T47D (cell line): ENCODE measurements around the gene CITED2.

Source experiments
- DNase-seq, 2 experiments: peaks; one replicate each; pipeline versions ENCODE4 v3.0.0 to v3.0.0-alpha.2; 2011 to 2012; ENCODE audit warnings: low read depth in 1 of 2, low spot score in 1 of 2
- JUND ChIP-seq: IDR thresholded peaks from 2 replicates; pipeline ENCODE4 v1.6.1; 2012; ENCODE audit warnings: low read depth
- in situ Hi-C: cut with HindIII; loops from 2 replicates; pipeline ENCODE4 v1.10.0; 2016; ENCODE audit warnings: low sequenced_read_pairs, low pct_unique_long_range_greater_than_20kb

The CITED2 gene

DNA sequence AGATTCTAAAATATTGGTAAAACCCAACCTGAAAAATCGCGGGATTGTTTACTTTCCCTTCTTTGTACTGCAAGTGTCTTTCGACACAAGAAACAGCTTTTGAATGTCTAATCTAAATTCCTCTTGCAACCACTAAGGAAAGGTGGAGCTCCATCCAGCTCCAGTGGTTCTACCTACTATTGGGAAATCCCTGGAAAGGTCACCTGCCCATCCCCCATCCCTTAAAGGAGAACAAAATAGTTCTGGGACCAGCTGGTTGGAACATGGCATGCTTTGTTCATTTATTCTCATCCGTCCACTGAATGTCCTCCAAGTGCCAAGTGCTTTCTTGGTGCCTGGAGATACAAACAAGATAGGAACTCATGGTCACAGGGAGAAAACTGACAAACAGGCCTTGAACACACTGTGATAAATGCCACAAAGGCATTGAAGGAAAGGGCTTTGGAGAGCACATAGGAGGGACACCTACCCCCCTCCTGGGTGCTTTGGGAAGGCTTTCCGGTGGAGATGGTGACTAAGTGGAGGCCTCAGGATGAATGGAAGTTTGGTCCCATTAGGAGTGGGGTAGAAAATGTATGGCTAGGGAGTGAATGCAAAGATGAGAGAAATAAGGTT lies 2.3 kb upstream of the CITED2 start:
- TF ChIP-seq JUND, result peak; percentile 56; the same call in 1 of the 2 replicates
- DNase-seq, result peak; percentile 16 to 97
- in situ Hi-C loops, result no loop called here

DNA sequence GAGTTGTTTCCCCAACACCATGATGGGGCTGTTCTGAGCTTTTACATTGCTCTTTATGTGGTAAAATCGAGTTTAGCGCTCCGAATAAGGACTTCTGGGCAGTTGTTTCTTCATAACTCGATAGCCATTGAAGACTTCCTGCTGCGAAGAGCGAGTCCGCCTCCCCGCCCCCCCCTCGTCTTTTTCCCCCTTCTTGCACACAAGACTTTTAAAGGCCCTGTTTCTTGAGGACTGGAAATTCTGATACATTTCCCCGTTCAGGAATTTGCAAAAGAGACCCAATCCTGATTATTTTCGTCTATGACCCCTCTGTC lies 1.5 kb upstream of the CITED2 start:
- no peak for TF ChIP-seq JUND
- in situ Hi-C loops, result no loop called here
- no peak for DNase-seq

GRCh38 chr6:139375226-139376016 lies 973 bp upstream of the CITED2 start:
- TF ChIP-seq JUND, result peak; percentile 67
- peak; percentile 37 to 99 for DNase-seq
- in situ Hi-C loops, result no loop called here

DNA sequence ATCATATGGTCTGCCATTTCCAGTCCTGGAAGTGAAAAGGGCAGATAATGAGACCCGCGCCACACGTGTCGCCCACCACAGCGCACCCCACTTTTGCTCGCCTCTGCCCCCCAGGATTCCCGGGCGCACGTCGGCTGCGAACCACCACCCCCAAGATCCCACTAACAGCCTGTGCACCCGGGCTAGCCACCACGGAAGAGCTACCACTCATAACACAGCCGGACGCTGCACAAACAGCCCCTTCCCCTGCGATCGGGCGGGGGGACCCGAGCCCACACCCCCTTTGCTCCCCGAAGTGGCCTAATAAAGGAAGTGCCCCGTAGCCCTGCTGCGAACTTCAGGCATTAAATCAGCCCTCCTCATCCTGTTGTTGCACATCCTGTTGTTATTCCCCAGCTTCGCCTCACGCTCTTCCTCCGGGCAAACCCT lies 506 bp downstream of the CITED2 start:
- DNase-seq, result no peak
- in situ Hi-C loops, result no loop called here
- no peak for TF ChIP-seq JUND

GRCh38 chr6:139373154-139373927 lies 1.1 kb downstream of the CITED2 start:
- no peak for TF ChIP-seq JUND

DNA sequence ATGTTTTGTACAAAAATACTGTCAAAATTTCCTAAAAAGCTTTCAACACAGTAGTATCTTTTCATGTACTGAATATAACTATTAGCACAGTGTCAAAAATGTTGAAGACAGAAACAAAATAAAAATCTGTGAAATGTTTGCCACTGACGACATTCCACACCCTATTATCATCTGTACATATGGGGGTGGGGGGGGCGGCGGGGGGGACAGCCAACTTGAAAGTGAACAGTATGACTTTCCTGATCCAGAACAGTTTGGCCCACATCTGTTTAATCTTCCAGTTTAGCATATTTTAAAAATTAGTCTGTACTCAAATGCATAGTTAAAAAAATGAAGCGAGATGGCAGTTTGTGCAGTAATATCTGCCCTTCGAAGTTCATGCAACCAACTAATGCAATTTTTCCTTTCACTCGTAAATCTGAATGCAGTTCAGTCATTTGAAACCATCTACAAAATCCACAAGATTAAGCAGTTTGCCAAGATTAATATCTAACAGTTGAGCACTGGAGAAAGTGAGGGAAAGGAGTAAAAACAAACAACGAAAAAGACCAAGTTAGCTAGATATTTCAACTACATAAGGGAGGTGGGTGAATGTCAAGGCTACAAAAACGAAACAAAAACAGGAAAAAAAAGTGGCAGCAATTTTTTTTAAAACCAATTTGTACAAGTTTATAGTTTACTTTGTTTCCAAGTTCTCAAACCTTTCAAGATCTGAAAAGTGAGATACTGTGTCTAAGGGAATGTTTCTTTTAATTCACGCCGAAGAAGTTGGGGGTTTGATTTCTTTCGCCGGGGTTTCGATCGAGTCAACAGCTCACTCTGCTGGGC lies 1.9 kb downstream of the CITED2 start:
- DNase-seq, result no peak
- in situ Hi-C loops, result no loop called here
- TF ChIP-seq JUND, result no peak; the same call in 1 of the 2 replicates

More at GRCh38 chr6:139373154-139373927, 1.1 kb downstream of the CITED2 start:
- in situ Hi-C loops, result no loop called here
- peak in 1 of 2 experiments; percentile 53 for DNase-seq

DNA sequence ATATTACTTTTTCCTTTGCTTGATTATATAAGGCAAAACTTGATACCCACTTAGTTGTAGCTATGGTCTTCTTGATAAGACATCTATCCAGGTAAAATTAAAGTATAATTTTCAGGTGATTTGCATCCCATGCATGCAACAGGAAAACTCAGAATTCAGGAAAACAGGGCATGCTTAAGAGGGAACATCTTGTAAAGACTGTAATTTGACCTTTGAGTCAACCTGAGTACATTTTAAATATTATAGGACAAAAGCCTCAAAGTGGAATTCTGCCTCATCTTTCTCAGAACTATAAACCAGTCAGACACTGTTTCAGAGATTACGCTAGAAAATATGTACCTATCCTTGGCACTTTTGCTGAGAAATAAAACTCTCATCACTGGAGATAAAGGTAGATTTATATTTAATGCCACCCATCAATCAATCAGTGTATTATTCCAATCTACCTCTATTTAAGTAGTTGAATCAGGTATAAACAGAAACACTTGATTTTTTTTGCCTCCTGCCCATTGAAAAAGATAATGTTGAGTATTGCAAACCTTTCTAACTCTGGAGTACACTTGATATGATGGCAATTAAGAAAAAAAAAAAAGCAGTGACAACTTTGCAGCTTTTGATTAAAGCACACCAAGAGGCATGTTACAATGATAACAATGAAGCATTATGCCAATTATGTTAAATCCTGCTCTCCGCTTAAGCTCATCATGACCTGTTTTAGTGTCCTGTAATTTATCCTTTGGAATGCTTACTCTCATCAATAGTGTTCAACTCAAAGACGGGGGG lies 2.8 kb downstream of the CITED2 start:
- in situ Hi-C loops, result no loop called here
- no peak for DNase-seq
- peak; percentile 26; the same call in 1 of the 2 replicates for TF ChIP-seq JUND

GRCh38 chr6:139370999-139371345 lies 3.5 kb downstream of the CITED2 start:
- TF ChIP-seq JUND, result no peak; the same call in 1 of the 2 replicates
- DNase-seq, result no peak
- in situ Hi-C loops, result no loop called here

DNA sequence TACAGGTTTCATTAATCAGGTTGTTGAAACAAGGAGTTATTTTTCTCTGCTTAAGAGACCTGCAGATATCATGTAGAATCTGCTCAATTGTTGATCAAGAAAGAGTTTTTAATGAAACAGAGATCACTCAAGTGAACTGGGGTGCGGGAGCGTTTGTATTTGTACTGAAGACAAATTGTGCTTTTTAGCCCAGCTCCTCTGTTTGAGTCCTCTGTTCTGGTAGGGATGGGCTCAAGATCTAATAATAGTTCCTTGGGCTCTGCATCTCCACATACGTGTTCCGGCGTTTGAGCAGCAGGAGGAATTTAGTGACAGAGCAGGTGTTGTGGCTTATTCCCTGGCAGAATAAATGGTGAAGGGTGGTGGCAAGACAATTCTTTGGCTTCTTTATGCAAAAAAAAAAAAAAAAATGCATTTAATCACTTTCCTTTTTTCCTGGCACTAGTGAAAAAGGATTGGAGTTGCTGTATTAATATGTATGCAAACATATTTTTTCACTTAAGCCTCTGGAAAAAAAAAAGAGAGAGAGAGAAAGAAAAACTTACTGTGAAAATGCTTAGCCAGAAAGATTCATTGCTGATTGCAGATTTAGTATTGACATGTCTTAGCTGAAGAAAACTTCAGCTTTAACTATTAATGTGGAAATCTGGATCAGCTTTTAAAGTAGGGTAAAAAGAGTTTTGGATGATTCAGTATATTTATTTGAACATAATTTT lies 4.0 kb downstream of the CITED2 start:
- TF ChIP-seq JUND, result 0 out of 2 replicates have a peak, but pooled peaks have one; percentile 13
- in situ Hi-C loops, result no loop called here
- peak in 1 of 2 experiments; percentile 68 for DNase-seq

DNA sequence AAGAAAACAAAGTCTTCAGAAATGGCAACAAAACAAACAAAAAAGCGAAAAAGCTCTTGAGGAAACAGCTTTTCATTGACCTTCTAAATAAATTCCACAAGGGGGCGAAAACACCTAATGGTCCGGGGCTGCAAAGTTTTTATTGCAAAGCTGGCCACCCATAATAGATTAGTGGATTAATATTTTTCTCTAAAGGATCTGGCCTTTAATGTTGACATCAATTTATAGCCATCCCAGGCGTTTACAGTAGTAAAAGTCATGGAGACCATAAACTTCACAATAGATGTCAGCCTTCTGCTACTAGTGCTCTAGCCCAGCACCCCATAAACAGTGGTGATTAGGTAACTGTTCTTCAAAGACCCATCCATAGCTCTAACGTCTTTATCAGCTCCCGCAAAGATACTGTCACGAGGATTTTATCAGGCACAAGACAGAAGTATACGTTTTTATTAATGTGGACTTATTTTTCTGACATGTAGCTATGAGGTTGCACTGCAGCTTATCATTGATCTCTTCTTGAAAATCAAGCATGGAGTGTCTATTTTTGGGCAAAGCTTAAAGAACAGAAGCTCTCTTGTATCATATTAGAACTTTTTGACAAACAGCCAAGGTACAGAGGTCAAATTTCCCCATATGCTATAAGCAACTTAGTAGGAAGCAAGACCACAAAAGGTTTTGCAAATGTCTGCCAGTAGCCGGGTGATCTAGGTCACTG lies 4.7 kb downstream of the CITED2 start:
- in situ Hi-C loops, result no loop called here

DNA sequence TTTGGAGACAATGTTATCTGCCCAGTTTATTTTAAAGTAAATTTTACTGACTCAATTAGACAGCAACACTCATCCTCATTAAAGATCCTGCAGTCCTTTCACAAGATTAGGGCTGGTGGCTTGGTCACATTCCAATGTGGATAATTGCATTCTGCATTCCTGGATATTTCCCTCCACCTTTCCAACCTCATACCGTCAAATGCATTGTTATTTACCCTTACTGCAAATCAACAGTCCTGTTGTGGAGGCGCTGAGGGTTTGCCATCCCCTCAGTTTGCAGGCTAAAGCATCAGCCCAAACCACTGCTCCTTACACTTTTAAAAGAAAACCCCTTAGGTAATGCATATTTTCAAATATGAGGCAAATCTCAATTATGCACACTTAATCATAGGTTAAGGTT lies 5.4 kb downstream of the CITED2 start:
- in situ Hi-C loops, result no loop called here
- DNase-seq, result peak in 1 of 2 experiments; percentile 87
- TF ChIP-seq JUND, result peak; percentile 22; the same call in 1 of the 2 replicates

More for the DNA sequence above, 4.7 kb downstream of the CITED2 start:
- DNase-seq, result peak in 1 of 2 experiments; percentile 79
- no peak for TF ChIP-seq JUND
